Stimulated activated naive CD8-positive, alpha-beta T cell treated with anti-CD3 and anti-CD28 coated beads, Interleukin-15, Interleukin-2, amounts not matched to agents 100 U/mL and 50 U/mL, for 24 hours (primary cell): Measurements from ENCODE around the gene CHAT.

Source experiments
- ATAC-seq: fragments of 150-1000 bp; cut with Tn5 transposase; one replicate; pipeline ENCODE4 v1.10.0; 2021
- DNase-seq: peaks from one replicate; pipeline ENCODE4 v3.0.0; 2021

CHAT gene

GRCh38 chr10:49612513-49613164 lies 1.2 kb upstream of the CHAT start:
- no peak for DNase-seq
- ATAC-seq = no peak

- DNase-seq = no peak
- no peak for ATAC-seq
These were observed 514 bp upstream of the CHAT start for GRCh38 chr10:49613165-49613881.

GRCh38 chr10:49614242-49615198 lies 683 bp downstream of the CHAT start:
- no peak for DNase-seq
- ATAC-seq = no peak

DNA sequence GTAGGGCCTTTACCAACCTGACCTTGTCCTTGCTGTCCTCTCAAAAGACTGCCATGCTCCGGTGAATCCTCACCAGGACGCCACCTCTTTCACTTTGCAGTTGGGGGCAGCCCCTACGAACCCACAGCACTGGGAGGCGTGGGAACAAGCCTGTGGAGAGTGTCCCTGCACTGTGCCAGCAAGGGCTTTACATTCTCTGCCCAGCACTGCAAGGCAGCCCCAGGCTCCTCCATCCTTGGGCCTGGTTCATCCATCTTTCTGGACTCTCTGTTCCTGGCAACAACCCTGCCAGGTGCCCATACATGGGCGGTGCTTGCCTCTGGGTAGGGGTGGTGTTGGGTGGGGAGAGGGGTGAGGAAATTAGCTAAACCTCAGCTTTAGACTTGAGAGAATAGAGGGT lies 1.4 kb downstream of the CHAT start:
- ATAC-seq (no peak), DNase-seq (no peak)

GRCh38 chr10:49615721-49616120 lies 1.9 kb downstream of the CHAT start:
- ATAC-seq (no peak), DNase-seq (no peak)

DNA sequence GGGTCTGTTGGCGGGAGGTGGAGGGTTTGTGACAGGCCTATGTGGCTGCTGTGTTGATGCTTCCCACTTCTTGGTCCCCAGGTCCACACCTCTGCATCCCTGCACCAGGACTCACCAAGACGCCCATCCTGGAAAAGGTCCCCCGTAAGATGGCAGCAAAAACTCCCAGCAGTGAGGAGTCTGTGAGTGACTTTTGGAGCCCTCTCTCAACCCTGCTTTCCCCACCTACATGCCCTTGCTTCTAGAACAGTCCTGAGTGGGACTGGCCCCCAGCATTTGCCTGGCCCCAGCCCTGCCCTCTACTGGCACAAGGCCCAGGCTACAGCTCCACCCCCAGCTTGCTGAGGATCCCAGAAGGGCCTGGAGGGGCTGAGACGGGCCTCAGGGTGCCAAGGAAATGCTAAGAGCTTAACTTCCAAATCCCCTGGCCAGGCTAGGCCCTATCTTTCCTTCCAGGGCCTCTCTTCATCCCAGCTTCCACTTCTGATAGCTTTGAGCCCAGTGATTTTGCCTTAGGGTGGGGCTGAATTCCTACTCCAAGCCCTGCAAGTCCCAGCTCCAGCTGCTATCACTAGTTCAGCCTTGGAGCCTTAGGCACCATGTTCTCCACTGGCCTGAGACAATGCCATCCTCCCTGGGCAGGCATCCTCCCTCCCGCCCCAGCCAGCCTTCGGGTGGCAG lies 2.7 kb downstream of the CHAT start:
- DNase-seq = no peak
- ATAC-seq = no peak

- ATAC-seq = no peak
These were observed 3.5 kb downstream of the CHAT start for GRCh38 chr10:49617121-49618020.

GRCh38 chr10:49618821-49619220 lies 5.0 kb downstream of the CHAT start:
- ATAC-seq = no peak
- no peak for DNase-seq

More at GRCh38 chr10:49617121-49618020, 3.5 kb downstream of the CHAT start:
- DNase-seq = no peak

DNA sequence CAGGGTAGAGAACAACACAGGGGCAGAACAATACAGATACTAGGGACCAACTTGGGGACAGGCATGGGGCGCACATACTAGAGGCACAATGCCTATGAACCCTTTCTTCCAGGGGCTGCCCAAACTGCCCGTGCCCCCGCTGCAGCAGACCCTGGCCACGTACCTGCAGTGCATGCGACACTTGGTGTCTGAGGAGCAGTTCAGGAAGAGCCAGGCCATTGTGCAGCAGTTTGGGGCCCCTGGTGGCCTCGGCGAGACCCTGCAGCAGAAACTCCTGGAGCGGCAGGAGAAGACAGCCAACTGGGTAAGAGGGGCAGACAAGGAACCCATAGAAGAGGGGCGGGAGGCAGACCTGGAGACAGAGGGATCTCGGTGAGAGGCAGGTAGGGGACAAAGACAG lies 5.8 kb downstream of the CHAT start:
- no peak for ATAC-seq
- DNase-seq = no peak

- ATAC-seq (no peak), DNase-seq (no peak)
These were observed 6.5 kb downstream of the CHAT start for GRCh38 chr10:49620286-49620810.

DNA sequence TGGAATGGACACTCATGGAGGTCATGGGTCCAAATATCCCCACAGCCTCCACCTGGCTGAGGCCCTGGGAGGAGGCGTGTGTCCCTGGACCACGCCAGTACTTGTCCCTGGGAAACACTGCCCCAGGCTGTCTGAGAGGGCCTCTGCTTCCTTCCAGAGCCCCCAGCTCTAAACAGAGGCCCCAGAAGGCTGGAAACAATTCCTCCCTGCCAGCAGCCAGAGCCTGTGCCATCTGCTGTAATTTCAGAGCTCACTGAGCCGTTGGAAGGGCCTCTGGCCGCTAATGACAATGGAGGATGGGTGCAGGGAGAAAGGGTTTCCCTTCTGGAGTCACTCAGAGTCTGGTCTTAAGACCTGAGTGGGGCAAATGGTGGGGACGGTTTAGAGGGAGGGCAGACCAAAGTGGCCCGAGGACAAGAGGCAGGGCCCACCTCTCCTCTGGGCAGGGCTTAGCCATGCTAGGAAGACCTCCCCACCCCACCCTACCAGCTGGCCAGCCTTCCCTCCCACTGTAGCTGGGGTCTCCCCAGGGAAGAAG lies 7.1 kb downstream of the CHAT start:
- no peak for ATAC-seq
- no peak for DNase-seq

GRCh38 chr10:49621561-49621960 lies 7.7 kb downstream of the CHAT start:
- ATAC-seq = no peak
- no peak for DNase-seq

DNA sequence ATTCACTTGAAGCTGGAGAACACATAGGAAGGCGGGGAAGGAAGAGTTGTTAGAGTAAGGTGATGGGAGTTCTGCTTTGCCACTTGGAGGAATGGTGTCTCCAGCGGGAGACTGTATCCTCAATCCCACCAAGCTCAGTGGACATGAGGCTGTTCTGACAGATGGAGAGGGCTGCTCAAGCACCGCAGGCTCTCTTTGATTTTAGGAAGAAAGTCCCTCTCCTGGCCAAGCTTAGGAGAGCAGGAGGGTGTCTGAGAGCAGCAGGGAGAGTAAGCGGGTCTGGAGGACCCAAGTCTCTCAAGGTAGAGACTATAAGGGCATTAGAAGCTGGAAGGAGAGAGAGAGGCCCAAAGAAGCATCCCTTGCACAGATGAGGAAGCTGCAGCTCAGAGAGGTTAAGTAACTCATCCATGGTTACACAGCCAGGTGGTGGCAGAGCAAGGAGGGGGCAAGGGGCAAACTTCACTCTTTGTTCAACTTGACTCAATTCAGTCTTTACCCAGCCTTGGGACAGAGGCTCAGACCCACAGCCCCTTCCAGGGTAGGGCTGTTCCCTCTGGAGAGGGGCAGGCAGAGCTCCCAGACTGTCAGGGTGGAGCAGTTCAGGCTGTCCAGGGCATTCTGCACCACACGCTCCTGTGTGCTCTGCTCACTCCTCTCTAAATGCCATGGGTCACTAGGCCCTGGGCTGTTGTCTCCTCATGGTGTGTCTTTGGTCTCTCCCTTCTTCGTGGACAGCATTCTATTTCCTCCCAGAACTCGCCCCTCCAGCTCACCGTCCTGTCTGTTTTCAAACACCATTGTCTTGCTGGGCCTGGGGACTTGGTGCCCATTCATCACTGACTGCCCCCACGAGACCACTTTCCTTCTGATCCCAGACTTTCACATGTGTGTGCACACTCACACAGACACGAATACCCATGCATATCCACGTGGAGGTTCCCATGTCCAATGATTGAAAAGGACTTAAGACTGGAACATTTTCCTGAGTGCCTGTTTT lies 8.9 kb downstream of the CHAT start:
- DNase-seq (no peak), ATAC-seq (no peak)

GRCh38 chr10:49624629-49625028 lies 10.8 kb downstream of the CHAT start:
- DNase-seq = no peak
- no peak for ATAC-seq

GRCh38 chr10:49625411-49625810 lies 11.6 kb downstream of the CHAT start:
- ATAC-seq = no peak

DNA sequence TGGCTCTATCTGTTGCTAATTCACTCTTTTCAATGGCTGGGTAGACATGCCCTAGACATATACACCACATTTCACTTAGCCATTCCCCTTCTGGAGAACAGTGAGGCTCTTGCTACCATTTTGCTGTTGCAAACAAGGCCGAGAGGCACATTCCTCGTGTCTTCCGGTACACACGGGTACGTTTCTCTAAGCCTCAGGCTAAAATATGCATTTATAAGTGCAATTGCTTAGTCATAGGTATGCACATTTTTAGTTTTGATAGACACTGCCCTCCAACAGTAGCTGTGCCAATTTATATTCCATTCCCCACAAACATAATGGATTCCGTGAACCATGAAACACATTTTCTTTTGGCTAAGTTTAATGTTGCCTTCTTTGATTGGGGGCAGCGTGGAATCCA lies 13.2 kb downstream of the CHAT start:
- no peak for DNase-seq
- ATAC-seq = no peak

More at GRCh38 chr10:49625411-49625810, 11.6 kb downstream of the CHAT start:
- DNase-seq = no peak

DNA sequence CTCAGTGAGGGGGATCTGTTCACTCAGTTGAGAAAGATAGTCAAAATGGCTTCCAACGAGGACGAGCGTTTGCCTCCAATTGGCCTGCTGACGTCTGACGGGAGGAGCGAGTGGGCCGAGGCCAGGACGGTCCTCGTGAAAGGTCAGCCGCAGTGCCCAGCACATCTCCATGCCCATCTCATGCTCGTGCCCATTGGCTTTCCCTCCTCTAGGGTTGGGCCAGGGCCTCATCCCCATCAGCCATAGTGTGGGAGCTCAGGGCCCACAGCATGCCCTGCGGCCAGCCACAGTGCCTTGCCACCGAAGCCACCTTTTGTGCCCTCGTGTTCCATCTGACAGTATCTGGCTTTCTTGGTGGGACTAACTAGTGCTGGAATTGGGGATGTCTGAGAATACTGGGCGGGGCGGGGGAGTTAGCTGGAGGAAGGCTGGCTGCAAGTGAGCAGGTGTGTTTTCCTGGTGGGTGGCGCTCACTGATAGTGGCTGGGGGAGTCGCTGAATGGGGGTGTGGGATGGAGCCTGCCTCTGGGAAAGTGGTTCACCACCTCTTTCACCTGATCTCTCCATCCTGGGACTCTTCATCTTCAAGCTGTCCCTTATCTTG lies 13.9 kb downstream of the CHAT start:
- ATAC-seq = no peak
- no peak for DNase-seq

DNA sequence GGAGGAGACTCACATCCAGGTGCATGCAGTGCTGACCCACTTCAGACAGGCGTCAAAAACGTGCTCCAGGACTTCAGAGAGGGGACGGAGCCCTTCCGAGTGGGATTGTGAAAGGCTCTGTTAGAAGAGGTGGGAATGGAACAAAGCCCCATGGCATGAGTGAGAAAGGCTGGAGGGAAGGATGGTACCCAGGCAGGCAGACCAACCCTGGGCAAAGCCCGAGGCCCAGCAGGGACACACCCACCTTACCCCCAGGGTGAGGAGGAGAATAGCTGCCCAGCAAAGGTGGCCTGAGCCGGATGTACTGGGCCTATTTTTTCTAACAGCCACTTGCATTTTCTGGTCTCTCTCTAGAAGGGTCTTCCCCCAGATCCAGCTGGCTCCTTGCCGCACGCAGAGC lies 14.8 kb downstream of the CHAT start:
- no peak for DNase-seq
- no peak for ATAC-seq

GRCh38 chr10:49629431-49629881 lies 15.6 kb downstream of the CHAT start:
- no peak for DNase-seq
- no peak for ATAC-seq
